Activated CD4-positive, alpha-beta T cell treated with anti-CD3 and anti-CD28 coated beads, Interleukin-2, amount 50 U/mL, for 16 hours (primary cell): Measurements from ENCODE around the gene LINC01488.

Experiments
- DNase-seq: peaks from one replicate; pipeline ENCODE4 v3.0.0-alpha.2; 2020

LINC01488 gene

DNA sequence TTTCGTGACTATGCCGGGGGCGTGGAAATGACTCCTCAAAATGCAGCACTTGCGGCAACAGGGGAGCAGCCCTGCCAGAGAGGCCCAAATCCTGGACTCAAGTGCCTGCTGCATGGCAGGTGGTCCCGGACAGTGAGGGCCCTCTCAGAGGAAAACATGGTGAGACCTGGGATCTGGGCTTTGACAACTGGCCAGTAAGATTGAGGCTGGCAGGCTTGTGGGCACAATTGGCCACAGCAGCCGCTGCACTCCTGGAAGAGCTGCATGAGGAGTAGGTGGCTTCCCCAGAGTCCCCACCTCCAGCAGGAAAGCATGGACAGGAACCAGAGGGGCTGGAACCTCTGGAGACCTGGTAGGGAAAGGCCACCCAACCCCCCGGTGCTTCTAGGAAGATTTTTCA, 13.4 kb downstream of the LINC01488 start:
- no peak for DNase-seq

DNA sequence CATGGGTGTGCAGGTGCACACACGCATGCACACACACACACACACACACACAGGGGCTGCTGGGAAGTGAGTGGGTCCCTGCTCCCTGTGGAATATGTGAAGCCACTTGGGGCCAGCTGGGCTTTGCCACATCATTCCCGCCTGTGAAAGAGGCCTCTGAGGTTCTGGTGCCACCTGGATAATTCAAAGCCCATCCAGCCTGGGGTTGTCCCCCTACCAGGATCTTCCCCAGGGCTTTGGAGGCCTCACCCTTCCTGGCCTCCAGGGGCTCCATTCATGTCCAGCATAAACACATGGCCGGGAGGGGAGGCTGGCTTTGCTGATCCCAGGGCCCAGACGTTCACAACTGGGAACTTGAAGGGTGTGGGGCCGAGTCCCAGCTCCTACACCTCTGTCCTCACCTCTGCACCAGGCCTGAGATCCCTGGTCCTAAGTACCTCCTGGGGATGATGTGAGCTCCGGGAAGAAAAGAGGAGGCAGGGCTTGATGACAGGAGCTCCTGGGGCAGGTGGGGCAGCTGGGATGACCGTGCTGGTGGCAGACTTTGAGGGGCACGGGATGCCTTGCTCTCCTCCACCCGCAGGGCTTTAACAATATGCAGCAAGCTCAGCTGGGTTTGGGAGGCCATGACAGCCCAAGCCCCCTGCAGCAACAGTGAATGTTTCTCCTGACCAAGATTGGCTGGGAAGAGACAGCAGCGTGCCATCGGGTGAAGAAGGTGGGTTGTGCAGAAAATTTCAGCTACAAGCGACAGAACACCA, 14.2 kb downstream of the LINC01488 start:
- no peak for DNase-seq

GRCh38 chr11:69496202-69496557, 14.7 kb downstream of the LINC01488 start:
- DNase-seq, result no peak

DNA sequence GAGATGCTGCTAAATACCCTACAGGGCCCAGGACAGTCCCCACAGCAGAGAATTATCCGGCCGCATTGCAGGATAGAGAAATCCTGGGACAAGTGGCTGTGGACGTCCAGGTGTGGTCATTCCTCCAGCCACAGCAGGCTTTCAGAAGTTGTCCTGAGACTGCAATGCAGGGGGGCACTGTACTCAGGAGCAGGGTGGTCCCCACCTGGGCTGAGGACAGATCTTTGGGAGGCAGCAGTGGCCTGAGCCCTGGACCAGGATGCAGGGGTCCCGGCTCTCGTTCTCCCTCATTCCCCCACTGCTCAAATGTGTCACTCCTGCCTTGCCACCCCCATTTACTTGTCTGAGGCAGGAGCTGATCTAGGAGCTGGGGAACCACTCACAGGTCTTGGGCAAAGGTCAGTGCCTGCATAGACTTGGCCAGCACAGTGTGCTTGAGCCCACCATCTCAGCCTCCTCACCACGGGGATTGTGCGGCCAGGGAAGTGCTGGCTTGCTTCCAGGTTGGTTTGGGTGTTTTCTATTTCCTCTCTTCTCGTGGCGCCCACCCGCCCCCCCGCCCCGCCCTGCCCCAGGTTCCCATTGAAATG, 15.3 kb downstream of the LINC01488 start:
- DNase-seq, result no peak

DNA sequence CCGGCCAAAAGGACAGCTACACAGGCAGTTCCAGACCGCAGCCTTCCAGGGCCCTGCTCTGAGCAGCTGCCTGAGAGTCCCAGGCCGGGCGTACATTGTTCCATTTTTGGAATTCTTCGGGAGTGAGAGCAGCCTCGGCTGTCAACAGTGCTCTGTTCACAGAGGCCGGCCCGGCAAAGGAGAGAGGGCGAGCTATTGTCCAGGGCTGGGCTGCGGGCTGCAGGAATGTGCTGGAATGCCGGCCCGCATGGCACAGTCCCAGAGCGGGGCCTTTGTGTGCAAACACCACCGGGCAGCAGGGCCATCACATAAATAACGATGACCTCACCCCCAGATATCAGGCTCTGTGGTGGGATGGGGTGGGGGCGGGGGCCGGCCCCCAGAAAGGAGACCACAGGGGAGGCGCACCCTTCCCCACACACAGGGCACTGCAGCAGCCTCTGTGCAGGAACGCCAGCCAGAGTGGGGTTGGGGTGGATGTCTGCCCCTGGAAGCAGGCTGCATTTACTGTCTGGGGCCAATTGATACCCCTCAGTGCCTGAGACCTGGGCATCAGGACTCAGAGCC, 15.8 kb downstream of the LINC01488 start:
- DNase-seq, result no peak

DNA sequence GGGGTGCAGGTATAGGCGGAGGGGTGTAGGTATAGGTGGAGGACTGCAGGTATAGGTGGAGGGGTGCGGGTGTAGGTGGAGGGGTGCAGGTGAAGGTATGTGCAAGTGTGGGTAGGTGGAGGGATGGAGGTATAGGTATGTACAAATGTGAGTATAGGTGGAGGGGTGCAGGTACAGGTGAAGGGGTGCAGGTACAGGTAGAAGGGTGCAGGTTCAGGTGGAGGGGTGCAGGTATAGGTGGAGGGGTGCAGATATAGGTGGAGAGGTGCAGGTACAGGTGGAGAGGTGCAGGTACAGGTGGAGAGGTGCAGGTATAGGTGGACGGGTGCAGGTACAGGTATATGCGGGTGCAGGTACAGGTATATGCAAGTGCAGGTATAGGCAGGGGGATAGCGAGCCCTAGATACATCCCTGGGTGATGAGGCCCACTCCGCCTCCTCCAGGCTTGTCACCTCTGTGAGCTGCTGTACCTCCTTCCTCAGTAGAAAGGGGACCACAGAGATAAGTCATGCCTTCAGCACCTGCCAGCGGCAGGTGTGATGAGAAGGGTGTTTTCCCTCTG, 17.2 kb downstream of the LINC01488 start:
- DNase-seq, result no peak

- DNase-seq, result no peak
These were observed 17.9 kb downstream of the LINC01488 start for GRCh38 chr11:69499186-69499917.

GRCh38 chr11:69499918-69500284, 18.4 kb downstream of the LINC01488 start:
- no peak for DNase-seq

- no peak for DNase-seq
These were observed 19.0 kb downstream of the LINC01488 start for GRCh38 chr11:69500285-69501120.

- no peak for DNase-seq
These were observed 19.6 kb downstream of the LINC01488 start for GRCh38 chr11:69501121-69501489.

DNA sequence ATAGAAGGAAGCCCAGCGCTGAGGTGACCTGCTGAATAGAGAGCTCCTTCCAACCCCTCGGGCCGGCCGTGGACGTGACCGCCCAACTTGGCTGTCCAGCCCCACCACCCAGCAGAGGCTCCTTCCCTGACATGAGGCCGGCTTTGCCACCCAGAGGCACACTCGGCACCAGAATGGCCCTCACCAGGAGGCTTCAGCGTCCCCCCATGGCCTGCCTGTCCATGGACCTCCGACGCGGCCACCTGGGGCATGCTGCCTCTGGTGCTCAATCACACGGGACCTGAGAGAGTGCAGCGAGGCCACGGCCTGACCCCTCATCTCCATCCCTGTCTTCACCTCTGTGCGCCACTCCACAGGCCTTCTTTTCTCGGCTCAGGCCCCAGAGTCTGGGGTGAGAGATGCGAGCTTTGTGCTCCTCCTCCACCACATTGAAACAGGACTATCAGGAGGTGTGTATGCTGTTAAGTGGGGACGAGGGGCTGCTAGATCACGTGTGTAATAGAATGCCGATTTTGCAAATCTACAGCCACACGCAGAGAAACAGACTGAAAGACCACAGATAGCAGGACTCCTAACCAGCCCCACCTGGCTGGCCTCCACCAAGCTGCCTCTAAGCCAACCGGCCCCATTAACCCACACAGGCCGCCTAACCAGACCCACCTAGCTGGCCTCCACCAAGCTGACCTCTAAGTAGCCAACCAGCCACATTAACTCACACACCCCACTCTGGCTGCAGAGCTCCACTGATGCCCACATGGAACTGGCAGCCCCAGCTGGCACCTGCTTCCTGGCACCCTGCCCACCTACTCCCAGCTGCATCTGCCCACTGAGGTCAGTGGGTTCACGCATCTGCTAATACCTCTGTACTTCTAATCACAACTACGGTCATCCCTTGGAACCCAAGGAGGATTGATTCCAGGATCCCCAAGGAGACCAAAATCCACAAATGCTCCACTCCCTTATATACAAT, 20.7 kb downstream of the LINC01488 start:
- no peak for DNase-seq

GRCh38 chr11:69504127-69504526, 22.7 kb downstream of the LINC01488 start:
- no peak for DNase-seq

DNA sequence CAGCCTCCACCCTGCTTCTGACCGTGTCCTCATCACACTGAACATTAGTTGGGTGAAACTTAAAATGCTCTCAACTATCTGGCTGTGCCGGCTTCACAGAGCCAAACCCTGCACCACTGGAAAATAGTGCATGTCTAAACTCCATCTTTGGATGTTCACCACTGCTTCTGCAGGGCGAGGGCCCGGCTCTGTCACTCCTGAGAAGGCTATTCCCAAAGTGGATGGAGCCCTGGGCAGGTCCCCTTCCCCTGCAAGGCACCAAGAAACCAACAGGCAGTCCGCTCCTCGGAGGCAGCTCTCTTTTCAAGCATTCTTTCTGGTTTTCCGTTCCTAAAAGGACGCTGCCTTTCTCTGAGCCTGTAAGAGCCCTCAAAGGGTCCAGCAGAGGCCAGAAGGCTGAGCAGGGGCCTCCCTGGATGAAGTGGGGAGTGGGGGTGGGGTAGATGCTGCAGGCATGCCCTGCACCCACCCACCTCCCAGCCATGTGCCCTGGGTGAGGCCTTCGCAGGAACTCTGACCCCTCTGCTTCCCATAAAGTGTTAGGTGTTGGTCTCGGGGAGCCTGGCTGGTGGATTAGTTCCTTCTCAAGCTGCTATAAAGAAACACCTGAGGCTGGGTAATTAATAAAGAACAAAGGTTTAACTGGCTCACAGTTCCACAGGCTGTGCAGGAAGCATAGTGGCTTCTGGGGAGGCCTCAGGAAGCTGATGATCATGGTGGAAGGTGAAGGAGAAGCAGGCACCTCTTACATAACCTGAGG, 23.3 kb downstream of the LINC01488 start:
- DNase-seq, result no peak

DNA sequence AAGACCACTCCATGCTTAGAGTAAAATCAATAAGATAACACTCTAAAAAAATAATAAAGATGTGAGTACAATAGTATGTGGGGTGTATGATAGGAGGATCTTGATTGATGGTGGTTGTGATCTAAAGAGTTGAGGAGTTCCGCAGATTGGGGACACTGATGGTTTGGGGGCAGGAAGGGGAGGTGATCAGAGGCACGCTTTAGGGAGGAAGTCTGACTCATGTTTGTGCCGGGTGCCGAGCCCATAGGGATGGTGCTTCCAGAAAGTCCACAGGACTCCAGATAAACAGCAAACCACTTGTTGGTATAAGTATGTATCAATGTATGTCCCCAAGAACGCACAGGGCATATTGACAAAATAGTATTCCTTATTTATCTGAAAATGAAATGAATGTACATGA, 27.5 kb downstream of the LINC01488 start:
- DNase-seq, result no peak

DNA sequence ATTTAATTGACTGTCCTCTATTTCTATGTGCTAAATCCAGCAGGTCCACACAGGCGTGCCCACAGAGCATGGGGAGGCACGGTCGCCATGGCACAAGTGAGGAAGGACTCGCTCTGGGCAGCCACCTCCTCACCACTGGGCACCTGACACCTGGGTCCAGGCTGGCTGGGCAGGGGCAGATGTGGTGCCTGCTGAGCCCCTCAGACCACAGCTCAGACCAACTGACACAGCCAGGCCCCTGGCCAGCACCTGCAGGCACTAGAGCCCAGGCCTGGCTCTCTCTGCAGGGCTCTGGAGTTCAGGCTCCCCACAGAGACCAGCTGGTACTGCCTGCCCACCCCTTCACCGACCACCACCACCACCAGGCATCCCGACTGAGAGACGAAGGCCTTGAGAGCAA, 27.9 kb downstream of the LINC01488 start:
- DNase-seq, result no peak

- no peak for DNase-seq
These were observed 28.5 kb downstream of the LINC01488 start for GRCh38 chr11:69509846-69510390.

- DNase-seq, result no peak
These were observed 29.3 kb downstream of the LINC01488 start for GRCh38 chr11:69510471-69511357.

- no peak for DNase-seq
These were observed 30.0 kb downstream of the LINC01488 start for GRCh38 chr11:69511358-69512055.

DNA sequence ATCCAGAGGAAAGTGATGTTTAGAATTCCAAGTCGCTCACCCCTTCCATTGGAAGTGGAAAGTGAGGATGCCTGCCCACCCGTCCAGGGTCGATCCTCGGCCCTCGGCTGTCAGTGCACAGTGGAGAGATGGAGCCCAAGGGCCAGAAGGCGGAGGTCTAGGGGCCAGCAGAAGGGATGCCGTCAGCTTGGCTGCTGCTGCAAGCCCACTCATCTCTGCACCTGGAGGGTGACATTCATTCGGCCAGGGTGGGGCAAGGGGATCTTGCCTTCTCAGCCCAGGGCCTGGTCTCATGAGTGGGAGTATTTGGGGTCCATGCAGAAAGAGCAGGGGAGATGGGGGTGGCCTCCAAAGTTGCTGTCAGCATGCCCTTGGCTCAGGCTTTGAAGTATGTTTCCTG, 30.7 kb downstream of the LINC01488 start:
- DNase-seq, result no peak
